ENCODE data around the gene TRIM8.

- TF ChIP-seq TEAD1 (CRISPR knock-in tag; IDR thresholded peaks at IDR 0.05) (0 out of 2 replicates have a peak, but pooled peaks have one; percentile 41), ZBTB43 (CRISPR knock-in tag; IDR thresholded peaks at IDR 0.05) (no peak)
Measured at GRCh38 chr10:102678842-102679289, 34.6 kb downstream of the TRIM8 start.

Data from WTC11 (cell line).